Spinal cord (tissue), 10 donors: ENCODE measurements around the gene AP3S2. TPM values are rescaled to one million over a fixed set of nuclear protein-coding genes. Genes with fewer than 3 reads are reported as not detected.
"Not testable (repeated sequence)": the region's sequence is repeated elsewhere in the genome, so short reads cannot be mapped to it uniquely, and the experiment has no call there.

Experiments used
- DNase-seq, 6 donors: peaks; one replicate each; pipeline versions ENCODE4 v3.0.0 to v3.0.0-alpha.2; 2013 to 2015; ENCODE audit warnings: low spot score in 6 of 6, low read depth in 4 of 6
- H3K27ac ChIP-seq: one replicate; pipeline ENCODE4 v1.5.1; 2013; ENCODE audit warnings: low read depth, low read length, control low read depth
- H3K27me3 ChIP-seq: one replicate; pipeline ENCODE4 v1.6.1; 2013; ENCODE audit warnings: low read length; ENCODE audit not compliant: control insufficient read depth, insufficient read depth
- H3K36me3 ChIP-seq: one replicate; pipeline ENCODE4 v1.6.1; 2013; ENCODE audit warnings: low read length; ENCODE audit not compliant: control insufficient read depth, insufficient read depth
- H3K4me1 ChIP-seq: one replicate; pipeline ENCODE4 v1.6.1; 2013; ENCODE audit warnings: low read length; ENCODE audit not compliant: control insufficient read depth, insufficient read depth
- H3K4me3 ChIP-seq: one replicate; pipeline ENCODE4 v1.5.1; 2013; ENCODE audit warnings: low read depth, low read length, control low read depth
- H3K9me3 ChIP-seq: one replicate; pipeline ENCODE4 v1.6.1; 2013; ENCODE audit warnings: low read length; ENCODE audit not compliant: control insufficient read depth, insufficient read depth
- WGBS: methylation state at CpG from one replicate; pipeline ENCODE4 v1.1.5; 2013; ENCODE audit warnings: missing lambda C conversion rate; ENCODE audit not compliant: insufficient coverage; 5-methylcytosine and 5-hydroxymethylcytosine counted together
- polyA plus RNA-seq, 2 donors: library from polyadenylated mRNA; unstranded; fragments of 120-200 nt; gene quantifications; one replicate each; pipeline ENCODE4 v1.2.1, GENCODE V29; 2013; ENCODE audit not compliant: insufficient read length in 2 of 2
- small RNA-seq: library from RNA; depleted of rRNA; stranded (forward); fragments of <200 nt; gene quantifications from one replicate; pipeline ENCODE3, GENCODE V24; 2014; ENCODE audit warnings: low replicate concordance
- total RNA-seq, 2 donors: library from RNA; depleted of rRNA in 1 of 2; stranded (reverse); fragments of 120-200 nt in 1 of 2; fragments of >200 nt in 1 of 2; gene quantifications; one replicate each; pipeline versions ENCODE4 v1.2.3 to v1.2.4, GENCODE V29; 2013 to 2014
- donor health status: healthy.

AP3S2 gene
- total and polyA plus RNA-seq, 4 donors = 43.6 to 66.0 (median 48.8) TPM

GRCh38 chr15:89784686-89784960 lies 109.2 kb downstream of the AP3S2 start:
- 77% methylated on average over 6 of the region's 7 CpGs for WGBS
- Histone ChIP-seq H3K27ac (no peak overlapping the region), H3K36me3 (no peaks in the 10 kb centered on the region), H3K9me3 (no peaks in the 10 kb centered on the region), H3K4me1 (no peaks in the 10 kb centered on the region), H3K27me3 (no peaks in the 10 kb centered on the region), H3K4me3 (no peak overlapping the region)
- no peak for DNase-seq

GRCh38 chr15:89783861-89784685 lies 109.7 kb downstream of the AP3S2 start:
- H3K27ac ChIP-seq = no peak overlapping the region
- H3K4me3 ChIP-seq = no peak overlapping the region
- no peaks in the 10 kb centered on the region for H3K36me3 ChIP-seq
- no peak for DNase-seq
- H3K9me3 ChIP-seq = no peaks in the 10 kb centered on the region
- no peaks in the 10 kb centered on the region for H3K27me3 ChIP-seq
- no peaks in the 10 kb centered on the region for H3K4me1 ChIP-seq
- 84% methylated on average over 11 of the region's 15 CpGs for WGBS

GRCh38 chr15:89783111-89783860 lies 110.5 kb downstream of the AP3S2 start:
- H3K27me3 ChIP-seq = no peaks in the 10 kb centered on the region
- no peak overlapping the region for H3K27ac ChIP-seq
- DNase-seq = no peak
- H3K4me1 ChIP-seq = no peaks in the 10 kb centered on the region
- 70% methylated on average over 8 of the region's 14 CpGs for WGBS
- H3K4me3 ChIP-seq = no peak overlapping the region
- H3K36me3 ChIP-seq = no peaks in the 10 kb centered on the region
- no peaks in the 10 kb centered on the region for H3K9me3 ChIP-seq

GRCh38 chr15:89782619-89782950 lies 111.2 kb downstream of the AP3S2 start:
- H3K27ac ChIP-seq, H3K36me3 ChIP-seq, H3K27me3 ChIP-seq, H3K4me3 ChIP-seq, DNase-seq, H3K9me3 ChIP-seq, H3K4me1 ChIP-seq: not testable (repeated sequence)
- 100% methylated on average over 3 of the region's 9 CpGs for WGBS

- Histone ChIP-seq H3K4me1 (peaks cover 3% of the 10 kb centered on the region), H3K4me3 (no peak overlapping the region), H3K9me3 (no peaks in the 10 kb centered on the region), H3K27me3 (no peaks in the 10 kb centered on the region), H3K36me3 (no peaks in the 10 kb centered on the region), H3K27ac (no peak overlapping the region)
- 82% methylated on average over 10 of the region's 15 CpGs for WGBS
- DNase-seq = no peak
Measured at GRCh38 chr15:89781891-89782618, 111.7 kb downstream of the AP3S2 start.

- WGBS = 86% methylated on average over 5 of the region's 6 CpGs
- no peaks in the 10 kb centered on the region for H3K9me3 ChIP-seq
- no peak for DNase-seq
- no peaks in the 10 kb centered on the region for H3K27me3 ChIP-seq
- no peaks in the 10 kb centered on the region for H3K36me3 ChIP-seq
- no peak overlapping the region for H3K4me3 ChIP-seq
- no peak overlapping the region for H3K27ac ChIP-seq
- H3K4me1 ChIP-seq = peaks cover 8% of the 10 kb centered on the region
Measured at GRCh38 chr15:89781055-89781454, 112.7 kb downstream of the AP3S2 start.

GRCh38 chr15:89780601-89781000 lies 113.2 kb downstream of the AP3S2 start:
- WGBS = 90% methylated on average over 6 of the region's 6 CpGs
- DNase-seq = no peak
- Histone ChIP-seq H3K4me3 (no peak overlapping the region), H3K27ac (no peak overlapping the region), H3K36me3 (no peaks in the 10 kb centered on the region), H3K9me3 (no peaks in the 10 kb centered on the region), H3K4me1 (peaks cover 12% of the 10 kb centered on the region), H3K27me3 (no peaks in the 10 kb centered on the region)

Small RNA genes lying within 50 kb of the gene (small RNA-seq; reads per million reads assigned to genes)
- gene MIR5009 (0.06 reads per million), gene MIR5094 (0.14 reads per million), gene RNU6-1111P (not detected), gene RNU7-111P (not detected)

Other genes with a start within 250 kb of the AP3S2 start
- 10 to 100 TPM in 1 of 2 donors, 1 to 10 TPM in 1; 5.4 to 11.2 TPM for gene KIF7, start 238.5 kb downstream of the AP3S2 start, total RNA-seq
- gene KIF7, start 238.5 kb downstream of the AP3S2 start, polyA plus RNA-seq = 10 to 100 TPM; 11.5 to 14.7 TPM
- gene PLIN1, start 214.6 kb downstream of the AP3S2 start, total RNA-seq = under 1 TPM; 0.55 to 0.89 TPM
- 1 to 10 TPM in 1 of 2 donors, under 1 TPM in 1; 0.27 to 1.1 TPM for gene PLIN1, start 214.6 kb downstream of the AP3S2 start, polyA plus RNA-seq
- gene PEX11A, start 203.2 kb downstream of the AP3S2 start, total RNA-seq = 10 to 100 TPM; 15.3 to 22.9 TPM
- gene PEX11A, start 203.2 kb downstream of the AP3S2 start, polyA plus RNA-seq = 10 to 100 TPM; 12.7 to 14.7 TPM
- gene WDR93, start 203.2 kb downstream of the AP3S2 start, total RNA-seq = 1 to 10 TPM in 1 of 2 donors, under 1 TPM in 1; 0.69 to 3.9 TPM
- gene WDR93, start 203.2 kb downstream of the AP3S2 start, polyA plus RNA-seq = 1 to 10 TPM; 1.2 to 1.9 TPM
- 1 to 10 TPM; 1.5 to 5.1 TPM for gene MESP1, start 142.7 kb downstream of the AP3S2 start, total RNA-seq
- gene MESP1, start 142.7 kb downstream of the AP3S2 start, polyA plus RNA-seq = 10 to 100 TPM; 16.5 to 18.2 TPM
- under 1 TPM in 1 of 2 donors, not detected in 1; 0.83 TPM for gene MESP2, start 117.7 kb downstream of the AP3S2 start, total RNA-seq
- gene MESP2, start 117.7 kb downstream of the AP3S2 start, polyA plus RNA-seq = under 1 TPM; 0.25 to 0.71 TPM
- 10 to 100 TPM in 1 of 2 donors, 1 to 10 TPM in 1; 6.2 to 24.2 TPM for gene ANPEP, start 79.1 kb downstream of the AP3S2 start, total RNA-seq
- 10 to 100 TPM in 1 of 2 donors, 1 to 10 TPM in 1; 5.1 to 15.4 TPM for gene ANPEP, start 79.1 kb downstream of the AP3S2 start, polyA plus RNA-seq
- gene ARPIN, start 19.0 kb upstream of the AP3S2 start, total RNA-seq = 10 to 100 TPM; 16.1 to 16.6 TPM
- gene ARPIN, start 19.0 kb upstream of the AP3S2 start, polyA plus RNA-seq = 10 to 100 TPM; 25.2 to 26.6 TPM
- 10 to 100 TPM in 1 of 2 donors, 1 to 10 TPM in 1; 5.3 to 11.4 TPM for gene ZNF710, start 107.3 kb upstream of the AP3S2 start, total RNA-seq
- gene ZNF710, start 107.3 kb upstream of the AP3S2 start, polyA plus RNA-seq = 10 to 100 TPM; 23.6 to 33.0 TPM
- gene IDH2, start 208.5 kb upstream of the AP3S2 start, total RNA-seq = 100 to 1,000 TPM in 1 of 2 donors, 10 to 100 TPM in 1; 65.5 to 111 TPM
- 100 to 1,000 TPM; 141 to 144 TPM for gene IDH2, start 208.5 kb upstream of the AP3S2 start, polyA plus RNA-seq